HEK293 (cell line): ENCODE data around the gene TBC1D14.
A peak's percentile ranks its signal among the peaks of the same experiment; 100 is the strongest.

Experiments used
- BCL6B ChIP-seq: fragments of 450-650 bp; formaldehyde crosslinking; IDR thresholded peaks from 2 replicates; pipeline ENCODE4 v1.5.1; 2017; ENCODE audit warnings: missing biosample characterization, missing genetic modification characterization
- CTCF ChIP-seq: fragments of 450-650 bp; formaldehyde crosslinking; IDR thresholded peaks from 2 replicates; pipeline ENCODE4 v1.5.1; 2016; ENCODE audit warnings: missing biosample characterization, missing genetic modification characterization
- GLIS1 ChIP-seq: fragments of 450-650 bp; formaldehyde crosslinking; IDR thresholded peaks from 2 replicates; pipeline ENCODE4 v1.5.1; 2016; ENCODE audit warnings: missing biosample characterization, missing genetic modification characterization
- IKZF3 ChIP-seq: fragments of 450-650 bp; IDR thresholded peaks from 2 replicates; pipeline ENCODE4 v1.5.0; 2018; ENCODE audit warnings: missing biosample characterization, mild to moderate bottlenecking, missing genetic modification characterization, moderate library complexity
- KLF9 ChIP-seq: fragments of 450-650 bp; formaldehyde crosslinking; IDR thresholded peaks from 2 replicates; pipeline ENCODE4 v1.5.1; 2016; ENCODE audit warnings: missing biosample characterization, missing genetic modification characterization, low read depth
- PATZ1 ChIP-seq: fragments of 450-650 bp; formaldehyde crosslinking; IDR thresholded peaks from 2 replicates; pipeline ENCODE4 v1.5.1; 2016; ENCODE audit warnings: missing biosample characterization, missing genetic modification characterization
- SP7 ChIP-seq: fragments of 450-650 bp; formaldehyde crosslinking; IDR thresholded peaks from 2 replicates; pipeline ENCODE4 v1.5.1; 2016; ENCODE audit warnings: missing biosample characterization, missing genetic modification characterization
- TSHZ1 ChIP-seq: fragments of 450-650 bp; formaldehyde crosslinking; IDR thresholded peaks from 2 replicates; pipeline ENCODE4 v1.5.1; 2016; ENCODE audit warnings: missing biosample characterization, missing genetic modification characterization, borderline replicate concordance
- YY1 ChIP-seq: fragments of 450-650 bp; formaldehyde crosslinking; IDR thresholded peaks from 2 replicates; pipeline ENCODE4 v1.5.1; 2018; ENCODE audit warnings: missing biosample characterization, missing genetic modification characterization
- ZBTB48 ChIP-seq: fragments of 450-650 bp; formaldehyde crosslinking; IDR thresholded peaks from 2 replicates; pipeline ENCODE4 v1.5.1; 2016; ENCODE audit warnings: missing biosample characterization, missing genetic modification characterization
- ZFP37 ChIP-seq: fragments of 450-650 bp; formaldehyde crosslinking; IDR thresholded peaks from 2 replicates; pipeline ENCODE4 v1.5.1; 2016; ENCODE audit warnings: missing biosample characterization, missing genetic modification characterization
- ZIC2 ChIP-seq: fragments of 450-650 bp; formaldehyde crosslinking; IDR thresholded peaks from 2 replicates; pipeline ENCODE4 v1.5.1; 2016; ENCODE audit warnings: missing biosample characterization, missing genetic modification characterization
- ZNF112 ChIP-seq: fragments of 450-650 bp; formaldehyde crosslinking; IDR thresholded peaks from 2 replicates; pipeline ENCODE4 v1.5.0; 2017; ENCODE audit warnings: missing biosample characterization, missing genetic modification characterization
- ZNF138 ChIP-seq: fragments of 450-650 bp; formaldehyde crosslinking; IDR thresholded peaks from 2 replicates; pipeline ENCODE4 v1.5.1; 2016; ENCODE audit warnings: missing biosample characterization, missing genetic modification characterization, borderline replicate concordance
- ZNF175 ChIP-seq: fragments of 450-650 bp; formaldehyde crosslinking; IDR thresholded peaks from 2 replicates; pipeline ENCODE4 v1.5.1; 2016; ENCODE audit warnings: missing biosample characterization, missing genetic modification characterization
- ZNF211 ChIP-seq: fragments of 450-650 bp; formaldehyde crosslinking; IDR thresholded peaks from 2 replicates; pipeline ENCODE4 v1.5.1; 2016; ENCODE audit warnings: low read depth, missing biosample characterization, missing genetic modification characterization
- ZNF26 ChIP-seq: fragments of 450-650 bp; formaldehyde crosslinking; IDR thresholded peaks from 2 replicates; pipeline ENCODE4 v1.5.1; 2016; ENCODE audit warnings: missing biosample characterization, missing genetic modification characterization
- ZNF324 ChIP-seq: fragments of 450-650 bp; formaldehyde crosslinking; IDR thresholded peaks from 2 replicates; pipeline ENCODE4 v1.5.1; 2016; ENCODE audit warnings: missing biosample characterization, missing genetic modification characterization
- ZNF433 ChIP-seq: fragments of 450-650 bp; formaldehyde crosslinking; IDR thresholded peaks from 2 replicates; pipeline ENCODE4 v1.5.1; 2016; ENCODE audit warnings: missing biosample characterization, missing genetic modification characterization, low read depth
- ZNF514 ChIP-seq: fragments of 450-650 bp; formaldehyde crosslinking; IDR thresholded peaks from 2 replicates; pipeline ENCODE4 v1.5.1; 2016; ENCODE audit warnings: missing biosample characterization, missing genetic modification characterization
- ZNF600 ChIP-seq: fragments of 450-650 bp; formaldehyde crosslinking; IDR thresholded peaks from 2 replicates; pipeline ENCODE4 v1.5.1; 2016; ENCODE audit warnings: missing biosample characterization, missing genetic modification characterization
- ZNF624 ChIP-seq: fragments of 450-650 bp; formaldehyde crosslinking; IDR thresholded peaks from 2 replicates; pipeline ENCODE4 v1.5.1; 2017; ENCODE audit warnings: missing biosample characterization, missing genetic modification characterization
- ZNF626 ChIP-seq: fragments of 450-650 bp; sonication (Bioruptor Pico); formaldehyde crosslinking; IDR thresholded peaks from 2 replicates; pipeline ENCODE4 v1.5.1; 2018; ENCODE audit warnings: missing biosample characterization, missing genetic modification characterization, inconsistent platforms
- ZNF658 ChIP-seq: fragments of 450-650 bp; formaldehyde crosslinking; IDR thresholded peaks from 2 replicates; pipeline ENCODE4; 2016; ENCODE audit warnings: missing biosample characterization, missing genetic modification characterization
- ZNF777 ChIP-seq: fragments of 450-650 bp; formaldehyde crosslinking; IDR thresholded peaks from 2 replicates; pipeline ENCODE4 v1.5.1; 2017; ENCODE audit warnings: missing biosample characterization, missing genetic modification characterization, borderline replicate concordance
- TF ChIP-seq, protein P1 (sequence below): fragments of 450-650 bp; formaldehyde crosslinking; IDR thresholded peaks from 2 replicates; pipeline ENCODE4 v1.5.1; 2017; ENCODE audit warnings: missing biosample characterization, mild to moderate bottlenecking, missing genetic modification characterization, moderate library complexity

TBC1D14 gene

DNA sequence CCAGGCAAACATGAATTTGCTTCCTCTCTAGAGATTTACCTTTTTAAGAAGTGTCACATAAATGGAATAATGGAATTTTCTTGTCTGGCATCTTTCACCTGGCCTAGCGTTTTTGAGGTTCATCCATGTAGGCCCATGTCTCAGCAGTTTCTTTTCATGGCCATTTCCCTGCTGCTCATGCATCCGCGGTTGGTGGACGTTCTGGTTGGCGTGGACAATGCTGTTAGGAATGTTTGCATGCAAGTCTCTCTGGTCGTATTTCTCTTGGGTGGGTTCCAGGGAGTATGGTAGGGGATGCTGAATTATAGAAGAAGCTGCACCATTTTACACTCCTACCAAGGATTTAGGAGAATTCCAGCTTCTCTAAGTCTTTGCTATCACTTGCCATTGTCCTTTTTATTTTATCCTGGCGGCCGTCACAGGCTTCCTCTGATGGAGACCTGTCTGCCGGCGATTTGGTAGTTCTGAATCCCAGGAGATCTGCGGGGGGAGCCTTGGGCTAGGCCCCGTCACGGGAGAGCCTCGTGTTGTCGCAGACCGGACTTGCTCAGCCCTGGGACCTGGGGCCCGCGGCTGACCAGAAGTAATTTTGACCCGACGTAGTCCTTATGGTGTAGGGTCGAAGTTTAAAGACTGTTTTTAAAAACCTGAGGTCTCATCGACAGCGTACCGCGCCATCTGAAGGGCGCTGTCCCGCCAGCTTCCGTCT is 76.6 kb downstream of the TBC1D14 start (continued):
- TF ChIP-seq ZNF624: no peak
- TF ChIP-seq PATZ1: 0 out of 2 replicates have a peak, but pooled peaks have one; percentile 40
- no peak for TF ChIP-seq ZNF324
- TF ChIP-seq ZFP37 (tag by site-specific recombination): no peak
- no peak for TF ChIP-seq ZIC2 (tag by site-specific recombination)
- TF ChIP-seq ZNF600 (tag by site-specific recombination): 0 out of 2 replicates have a peak, but pooled peaks have one; percentile 38
- no peak for TF ChIP-seq IKZF3 (tag by site-specific recombination)
- TF ChIP-seq TSHZ1: no peak
- 0 out of 2 replicates have a peak, but pooled peaks have one; percentile 17 for TF ChIP-seq ZBTB48 (tag by site-specific recombination)
- no peak for TF ChIP-seq ZNF777 (tag by site-specific recombination)
- TF ChIP-seq YY1 (tag by site-specific recombination): no peak
- no peak for TF ChIP-seq GLIS1 (tag by site-specific recombination)
- no peak for TF ChIP-seq ZNF626
- no peak for TF ChIP-seq ZNF112
- no peak for TF ChIP-seq ZNF138
- TF ChIP-seq BCL6B (tag by site-specific recombination): no peak
- TF ChIP-seq SP7: no peak
- TF ChIP-seq ZNF514 (tag by site-specific recombination): no peak
- TF ChIP-seq ZNF658 (tag by site-specific recombination): no peak
- TF ChIP-seq ZNF26 (tag by site-specific recombination): no peak
- TF ChIP-seq KLF9: no peak
- TF ChIP-seq ZNF175 (tag by site-specific recombination): no peak
- TF ChIP-seq, protein P1, sequence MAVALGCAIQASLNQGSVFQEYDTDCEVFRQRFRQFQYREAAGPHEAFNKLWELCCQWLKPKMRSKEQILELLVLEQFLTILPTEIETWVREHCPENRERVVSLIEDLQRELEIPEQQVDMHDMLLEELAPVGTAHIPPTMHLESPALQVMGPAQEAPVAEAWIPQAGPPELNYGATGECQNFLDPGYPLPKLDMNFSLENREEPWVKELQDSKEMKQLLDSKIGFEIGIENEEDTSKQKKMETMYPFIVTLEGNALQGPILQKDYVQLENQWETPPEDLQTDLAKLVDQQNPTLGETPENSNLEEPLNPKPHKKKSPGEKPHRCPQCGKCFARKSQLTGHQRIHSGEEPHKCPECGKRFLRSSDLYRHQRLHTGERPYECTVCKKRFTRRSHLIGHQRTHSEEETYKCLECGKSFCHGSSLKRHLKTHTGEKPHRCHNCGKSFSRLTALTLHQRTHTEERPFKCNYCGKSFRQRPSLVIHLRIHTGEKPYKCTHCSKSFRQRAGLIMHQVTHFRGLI (tag by site-specific recombination): no peak
- TF ChIP-seq ZNF433 (tag by site-specific recombination): no peak
- no peak for TF ChIP-seq ZNF211 (tag by site-specific recombination)
- 0 out of 2 replicates have a peak, but pooled peaks have one; percentile 43 for TF ChIP-seq CTCF (tag by site-specific recombination)
